HepG2 (cell line): ENCODE measurements around the gene ABHD6. TPM values are rescaled to one million over a fixed set of nuclear protein-coding genes. Genes with fewer than 3 reads are reported as not detected.

Source experiments
- AHR ChIP-seq: IDR thresholded peaks from 2 replicates; pipeline ENCODE4 v1.6.1; 2018; ENCODE audit warnings: missing genetic modification reagents, missing compliant biosample characterization
- CAMTA2 ChIP-seq: sonication (generic); formaldehyde crosslinking; IDR thresholded peaks from 2 replicates; pipeline ENCODE4 v1.4.0; 2020; ENCODE audit warnings: mild to moderate bottlenecking, missing genetic modification reagents, borderline replicate concordance
- CBX2 ChIP-seq, 2 experiments: fragments of 200-600 bp in 1 of 2; sonication (generic); formaldehyde crosslinking in 1 of 2; IDR thresholded peaks; 2 replicates each; pipeline versions ENCODE4 v1.7.0 to v1.8.1; 2018 to 2022; ENCODE audit warnings: low read depth in 2 of 2, low read length in 1 of 2, mild to moderate bottlenecking in 1 of 2, missing genetic modification reagents in 1 of 2
- CCAR2 ChIP-seq: fragments of 200-400 bp; formaldehyde crosslinking; optimal IDR thresholded peaks from 2 replicates; pipeline ENCODE3; 2018; ENCODE audit warnings: low read depth, mild to moderate bottlenecking, low read length, moderate library complexity
- HDAC1 ChIP-seq: sonication (generic); formaldehyde crosslinking; IDR thresholded peaks from 2 replicates; pipeline ENCODE4 v1.5.1; 2020; ENCODE audit warnings: mild to moderate bottlenecking, missing genetic modification reagents
- HNRNPL ChIP-seq: fragments of 200-400 bp; formaldehyde crosslinking; IDR thresholded peaks from 2 replicates; pipeline ENCODE4 v1.6.1; 2017; ENCODE audit warnings: mild to moderate bottlenecking, low read depth, low read length
- POLR2A ChIP-seq, 2 experiments: IDR thresholded peaks; 2 replicates each; pipeline ENCODE4 v1.6.1; 2011; ENCODE audit warnings: low read depth in 2 of 2, low read length in 2 of 2, mild to moderate bottlenecking in 1 of 2, moderate library complexity in 1 of 2; ENCODE audit not compliant: insufficient read depth in 1 of 2
- SP4 ChIP-seq: sonication (generic); formaldehyde crosslinking; IDR thresholded peaks from 2 replicates; pipeline ENCODE4 v1.8.1; 2023; ENCODE audit warnings: mild to moderate bottlenecking, missing genetic modification reagents
- U2AF2 ChIP-seq: fragments of 200-400 bp; formaldehyde crosslinking; IDR thresholded peaks from 2 replicates; pipeline ENCODE4 v1.6.1; 2017; ENCODE audit warnings: low read depth, mild to moderate bottlenecking, low read length
- ZFP37 ChIP-seq: sonication (generic); formaldehyde crosslinking; IDR thresholded peaks from 2 replicates; pipeline ENCODE4 v1.4.0; 2020; ENCODE audit warnings: missing genetic modification reagents, borderline replicate concordance
- ZFP90 ChIP-seq: sonication (generic); formaldehyde crosslinking; IDR thresholded peaks from 2 replicates; pipeline ENCODE4 v1.8.0; 2022; ENCODE audit warnings: missing genetic modification reagents, mild to moderate bottlenecking, inconsistent platforms, borderline replicate concordance
- ZNF33B ChIP-seq: sonication (generic); formaldehyde crosslinking; IDR thresholded peaks from 2 replicates; pipeline ENCODE4 v1.5.1; 2020; ENCODE audit warnings: mild to moderate bottlenecking, missing genetic modification reagents
- ZNF547 ChIP-seq: sonication (generic); formaldehyde crosslinking; IDR thresholded peaks from 2 replicates; pipeline ENCODE4 v1.5.1; 2020; ENCODE audit warnings: mild to moderate bottlenecking, missing genetic modification reagents
- ZNF616 ChIP-seq: sonication (generic); formaldehyde crosslinking; IDR thresholded peaks from 2 replicates; pipeline ENCODE4 v1.5.0; 2020; ENCODE audit warnings: low read depth, mild to moderate bottlenecking, missing genetic modification reagents
- polyA plus RNA-seq, 8 experiments: library from polyadenylated mRNA; depleted of rRNA in 3 of 8; stranded (reverse) in 7 of 8; unstranded in 1 of 8; fragments of >200 nt; fragmentation: Illumina TruSeq in 4 of 8; extraction: Trizol in 4 of 8; gene quantifications; 2 replicates each; pipeline versions ENCODE4 v1.2.1 to v1.2.3, GENCODE V29; 2011 to 2016; ENCODE audit warnings: low read depth in 4 of 8, missing spikeins in 1 of 8, mixed read lengths in 1 of 8; ENCODE audit not compliant: insufficient read depth in 1 of 8
- total RNA-seq, 5 experiments: library from RNA; depleted of rRNA; stranded (reverse); fragments of >200 nt; fragmentation: Illumina TruSeq; extraction: Trizol; gene quantifications; 2 replicates each; pipeline ENCODE4 v1.2.3, GENCODE V29; 2016; ENCODE audit warnings: low read depth in 1 of 5
- TF ChIP-seq, protein P1 (sequence below): sonication (generic); formaldehyde crosslinking; IDR thresholded peaks from 2 replicates; pipeline ENCODE4 v1.8.1; 2023; ENCODE audit warnings: mild to moderate bottlenecking, missing genetic modification reagents
- TF ChIP-seq, protein P2 (sequence below): sonication (generic); formaldehyde crosslinking; IDR thresholded peaks from 2 replicates; pipeline ENCODE4 v1.4.0; 2020; ENCODE audit warnings: missing genetic modification reagents, mild to moderate bottlenecking, borderline replicate concordance
- TF ChIP-seq, protein P3 (sequence below): sonication (generic); formaldehyde crosslinking; IDR thresholded peaks from 2 replicates; pipeline ENCODE4 v1.4.0; 2020; ENCODE audit warnings: missing genetic modification reagents
- TF ChIP-seq, protein P4 (sequence below): sonication (generic); formaldehyde crosslinking; IDR thresholded peaks from 2 replicates; pipeline ENCODE4 v1.5.0; 2020; ENCODE audit warnings: missing genetic modification reagents
- TF ChIP-seq, protein P5 (sequence below), 2 experiments: sonication (generic) in 1 of 2; formaldehyde crosslinking in 1 of 2; IDR thresholded peaks; 2 replicates each; pipeline versions ENCODE4 v1.5.1 to v1.6.1; 2011 to 2020; ENCODE audit warnings: borderline replicate concordance in 1 of 2, low read depth in 1 of 2, low read length in 1 of 2, mild to moderate bottlenecking in 1 of 2, missing genetic modification reagents in 1 of 2, moderate library complexity in 1 of 2
- TF ChIP-seq, protein P6 (sequence below): sonication (generic); formaldehyde crosslinking; IDR thresholded peaks from 2 replicates; pipeline ENCODE4 v1.8.0; 2022; ENCODE audit warnings: missing genetic modification reagents, mild to moderate bottlenecking, borderline replicate concordance

The ABHD6 gene
- total and polyA plus RNA-seq, 2 of the 13 experiments (the other 11 are each of a cell fraction or from before 2014, with no cell fraction given), result 9.0 to 17.2 TPM

DNA sequence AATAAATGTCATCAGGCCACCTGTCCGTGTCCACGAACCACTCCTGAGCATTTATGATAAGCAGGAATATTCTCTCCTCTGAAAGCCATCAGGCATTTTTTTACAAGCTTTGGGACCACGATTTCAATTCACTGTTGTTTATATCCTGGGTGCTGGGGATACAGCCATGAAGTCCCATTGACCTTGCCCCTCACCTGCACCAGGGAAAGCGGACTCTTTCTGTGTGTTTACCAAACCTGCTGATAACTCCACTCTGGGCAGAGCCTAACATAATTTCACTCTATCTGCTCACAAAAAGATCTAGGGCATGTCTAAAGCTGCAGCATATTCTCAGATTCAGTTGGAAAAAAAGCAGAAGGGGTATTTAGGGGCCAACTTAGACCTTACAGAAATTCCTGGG is 31.6 kb upstream of the ABHD6 start (continued):
- TF ChIP-seq CBX2 (IDR thresholded peaks at IDR 0.05; ENCODE audit: low read depth, low read length) (no peak), CBX2 (CRISPR knock-in tag; IDR thresholded peaks at IDR 0.05; ENCODE audit: low read depth) (no peak), ZNF33B (CRISPR knock-in tag) (no peak), U2AF2 (no peak), ZNF547 (CRISPR knock-in tag) (no peak), CAMTA2 (CRISPR knock-in tag) (no peak), ZFP90 (CRISPR knock-in tag) (no peak), AHR (no peak), POLR2A (IDR thresholded peaks at IDR 0.05; ENCODE audit: insufficient read depth in 1 of 2, low read depth in 2 of 2, low read length in 2 of 2) (no peak), SP4 (no peak), ZFP37 (CRISPR knock-in tag) (no peak), CCAR2 (no peak), HDAC1 (peak; percentile 34; the same call in 1 of the 2 replicates), ZNF616 (CRISPR knock-in tag) (no peak), HNRNPL (no peak)
- TF ChIP-seq, protein P1, sequence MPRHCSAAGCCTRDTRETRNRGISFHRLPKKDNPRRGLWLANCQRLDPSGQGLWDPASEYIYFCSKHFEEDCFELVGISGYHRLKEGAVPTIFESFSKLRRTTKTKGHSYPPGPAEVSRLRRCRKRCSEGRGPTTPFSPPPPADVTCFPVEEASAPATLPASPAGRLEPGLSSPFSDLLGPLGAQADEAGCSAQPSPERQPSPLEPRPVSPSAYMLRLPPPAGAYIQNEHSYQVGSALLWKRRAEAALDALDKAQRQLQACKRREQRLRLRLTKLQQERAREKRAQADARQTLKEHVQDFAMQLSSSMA (CRISPR knock-in tag), result no peak
- TF ChIP-seq, protein P2, sequence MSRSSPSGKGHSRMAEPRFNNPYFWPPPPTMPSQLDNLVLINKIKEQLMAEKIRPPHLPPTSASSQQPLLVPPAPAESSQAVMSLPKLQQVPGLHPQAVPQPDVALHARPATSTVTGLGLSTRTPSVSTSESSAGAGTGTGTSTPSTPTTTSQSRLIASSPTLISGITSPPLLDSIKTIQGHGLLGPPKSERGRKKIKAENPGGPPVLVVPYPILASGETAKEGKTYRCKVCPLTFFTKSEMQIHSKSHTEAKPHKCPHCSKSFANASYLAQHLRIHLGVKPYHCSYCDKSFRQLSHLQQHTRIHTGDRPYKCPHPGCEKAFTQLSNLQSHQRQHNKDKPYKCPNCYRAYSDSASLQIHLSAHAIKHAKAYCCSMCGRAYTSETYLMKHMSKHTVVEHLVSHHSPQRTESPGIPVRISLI (CRISPR knock-in tag), result peak; percentile 14; the same call in 1 of the 2 replicates
- TF ChIP-seq, protein P3, sequence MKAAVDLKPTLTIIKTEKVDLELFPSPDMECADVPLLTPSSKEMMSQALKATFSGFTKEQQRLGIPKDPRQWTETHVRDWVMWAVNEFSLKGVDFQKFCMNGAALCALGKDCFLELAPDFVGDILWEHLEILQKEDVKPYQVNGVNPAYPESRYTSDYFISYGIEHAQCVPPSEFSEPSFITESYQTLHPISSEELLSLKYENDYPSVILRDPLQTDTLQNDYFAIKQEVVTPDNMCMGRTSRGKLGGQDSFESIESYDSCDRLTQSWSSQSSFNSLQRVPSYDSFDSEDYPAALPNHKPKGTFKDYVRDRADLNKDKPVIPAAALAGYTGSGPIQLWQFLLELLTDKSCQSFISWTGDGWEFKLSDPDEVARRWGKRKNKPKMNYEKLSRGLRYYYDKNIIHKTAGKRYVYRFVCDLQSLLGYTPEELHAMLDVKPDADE (CRISPR knock-in tag), result no peak
- TF ChIP-seq, protein P4, sequence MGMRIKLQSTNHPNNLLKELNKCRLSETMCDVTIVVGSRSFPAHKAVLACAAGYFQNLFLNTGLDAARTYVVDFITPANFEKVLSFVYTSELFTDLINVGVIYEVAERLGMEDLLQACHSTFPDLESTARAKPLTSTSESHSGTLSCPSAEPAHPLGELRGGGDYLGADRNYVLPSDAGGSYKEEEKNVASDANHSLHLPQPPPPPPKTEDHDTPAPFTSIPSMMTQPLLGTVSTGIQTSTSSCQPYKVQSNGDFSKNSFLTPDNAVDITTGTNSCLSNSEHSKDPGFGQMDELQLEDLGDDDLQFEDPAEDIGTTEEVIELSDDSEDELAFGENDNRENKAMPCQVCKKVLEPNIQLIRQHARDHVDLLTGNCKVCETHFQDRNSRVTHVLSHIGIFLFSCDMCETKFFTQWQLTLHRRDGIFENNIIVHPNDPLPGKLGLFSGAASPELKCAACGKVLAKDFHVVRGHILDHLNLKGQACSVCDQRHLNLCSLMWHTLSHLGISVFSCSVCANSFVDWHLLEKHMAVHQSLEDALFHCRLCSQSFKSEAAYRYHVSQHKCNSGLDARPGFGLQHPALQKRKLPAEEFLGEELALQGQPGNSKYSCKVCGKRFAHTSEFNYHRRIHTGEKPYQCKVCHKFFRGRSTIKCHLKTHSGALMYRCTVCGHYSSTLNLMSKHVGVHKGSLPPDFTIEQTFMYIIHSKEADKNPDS (CRISPR knock-in tag), result no peak
- TF ChIP-seq, protein P5, sequence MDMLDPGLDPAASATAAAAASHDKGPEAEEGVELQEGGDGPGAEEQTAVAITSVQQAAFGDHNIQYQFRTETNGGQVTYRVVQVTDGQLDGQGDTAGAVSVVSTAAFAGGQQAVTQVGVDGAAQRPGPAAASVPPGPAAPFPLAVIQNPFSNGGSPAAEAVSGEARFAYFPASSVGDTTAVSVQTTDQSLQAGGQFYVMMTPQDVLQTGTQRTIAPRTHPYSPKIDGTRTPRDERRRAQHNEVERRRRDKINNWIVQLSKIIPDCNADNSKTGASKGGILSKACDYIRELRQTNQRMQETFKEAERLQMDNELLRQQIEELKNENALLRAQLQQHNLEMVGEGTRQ (IDR thresholded peaks at IDR 0.05; ENCODE audit: low read depth, low read length), result no peak
- TF ChIP-seq, protein P5 (CRISPR knock-in tag; IDR thresholded peaks at IDR 0.05; ENCODE audit: borderline replicate concordance), result no peak
- TF ChIP-seq, protein P6, sequence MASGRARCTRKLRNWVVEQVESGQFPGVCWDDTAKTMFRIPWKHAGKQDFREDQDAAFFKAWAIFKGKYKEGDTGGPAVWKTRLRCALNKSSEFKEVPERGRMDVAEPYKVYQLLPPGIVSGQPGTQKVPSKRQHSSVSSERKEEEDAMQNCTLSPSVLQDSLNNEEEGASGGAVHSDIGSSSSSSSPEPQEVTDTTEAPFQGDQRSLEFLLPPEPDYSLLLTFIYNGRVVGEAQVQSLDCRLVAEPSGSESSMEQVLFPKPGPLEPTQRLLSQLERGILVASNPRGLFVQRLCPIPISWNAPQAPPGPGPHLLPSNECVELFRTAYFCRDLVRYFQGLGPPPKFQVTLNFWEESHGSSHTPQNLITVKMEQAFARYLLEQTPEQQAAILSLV (CRISPR knock-in tag), result no peak
